ENCODE data around the gene PCDHGB7.

GRCh38 chr5:141421489-141421855 is 4.0 kb downstream of the PCDHGB7 start:
- TF ChIP-seq CTCF (IDR thresholded peaks at IDR 0.05) (no peak), POLR2AphosphoS5 (IDR thresholded peaks at IDR 0.05) (no peak)

Data from transverse colon (tissue), 4 donors.